Cardiac muscle cell (in vitro differentiated cells and primary cell): ENCODE data around the gene TSPAN31. TPM values are rescaled to one million over a fixed set of nuclear protein-coding genes. Genes with fewer than 3 reads are reported as not detected.
A peak's percentile ranks its signal among the peaks of the same experiment; 100 is the strongest.

Source experiments
- DNase-seq, 2 donors: peaks; one replicate each; pipeline versions ENCODE4 v3.0.0 to v3.0.0-alpha.2; 2010 to 2017; ENCODE audit warnings: low read depth in 1 of 2, low spot score in 1 of 2
- H3K27ac ChIP-seq: fragments of 200-600 bp; sonication (generic); 2 replicates; pipeline ENCODE4 v1.5.1; 2016
- H3K27me3 ChIP-seq: fragments of 200-600 bp; sonication (generic); 2 replicates; pipeline ENCODE4 v1.6.0; 2016; ENCODE audit warnings: control low read depth
- H3K36me3 ChIP-seq: fragments of 200-600 bp; sonication (generic); 2 replicates; pipeline ENCODE4 v1.5.1; 2016; ENCODE audit warnings: control low read depth
- H3K4me1 ChIP-seq: fragments of 200-600 bp; sonication (generic); 2 replicates; pipeline ENCODE4 v1.8.1; 2017; ENCODE audit warnings: low read depth, mild to moderate bottlenecking, mixed run types
- H3K4me3 ChIP-seq: fragments of 200-600 bp; sonication (generic); 2 replicates; pipeline ENCODE4 v1.5.1; 2016; ENCODE audit warnings: mild to moderate bottlenecking
- H3K9me3 ChIP-seq: fragments of 200-600 bp; sonication (generic); 2 replicates; pipeline ENCODE4 v1.5.1; 2017; ENCODE audit warnings: low read depth, mild to moderate bottlenecking, control low read depth
- polyA plus RNA-seq: library from polyadenylated mRNA; unstranded; fragments of >200 nt; fragmentation: Nextera tagmentation; extraction: Ambion mirVana; gene quantifications from 2 replicates; pipeline ENCODE4 v1.2.1, GENCODE V29; 2016
- total RNA-seq: library from RNA; depleted of rRNA; stranded (reverse); fragments of >200 nt; gene quantifications from 2 replicates; pipeline ENCODE4 v1.2.3, GENCODE V29; 2016
- TF ChIP-seq, protein P1 (sequence below): IDR thresholded peaks from 2 replicates; pipeline ENCODE4 v1.5.1; 2012; ENCODE audit warnings: low read depth, mild to moderate bottlenecking, low read length

The TSPAN31 gene
- total and polyA plus RNA-seq, 2 experiments from 2014 or later, result 65.9 to 66.3 TPM

- Histone ChIP-seq H3K4me1 (peaks cover 5% of the 10 kb centered on the region), H3K36me3 (no peaks in the 10 kb centered on the region), H3K4me3 (peak overlapping the region; percentile 24), H3K9me3 (no peaks in the 10 kb centered on the region), H3K27ac (no peak overlapping the region), H3K27me3 (peaks cover 100% of the 10 kb centered on the region)
- TF ChIP-seq, protein P1, sequence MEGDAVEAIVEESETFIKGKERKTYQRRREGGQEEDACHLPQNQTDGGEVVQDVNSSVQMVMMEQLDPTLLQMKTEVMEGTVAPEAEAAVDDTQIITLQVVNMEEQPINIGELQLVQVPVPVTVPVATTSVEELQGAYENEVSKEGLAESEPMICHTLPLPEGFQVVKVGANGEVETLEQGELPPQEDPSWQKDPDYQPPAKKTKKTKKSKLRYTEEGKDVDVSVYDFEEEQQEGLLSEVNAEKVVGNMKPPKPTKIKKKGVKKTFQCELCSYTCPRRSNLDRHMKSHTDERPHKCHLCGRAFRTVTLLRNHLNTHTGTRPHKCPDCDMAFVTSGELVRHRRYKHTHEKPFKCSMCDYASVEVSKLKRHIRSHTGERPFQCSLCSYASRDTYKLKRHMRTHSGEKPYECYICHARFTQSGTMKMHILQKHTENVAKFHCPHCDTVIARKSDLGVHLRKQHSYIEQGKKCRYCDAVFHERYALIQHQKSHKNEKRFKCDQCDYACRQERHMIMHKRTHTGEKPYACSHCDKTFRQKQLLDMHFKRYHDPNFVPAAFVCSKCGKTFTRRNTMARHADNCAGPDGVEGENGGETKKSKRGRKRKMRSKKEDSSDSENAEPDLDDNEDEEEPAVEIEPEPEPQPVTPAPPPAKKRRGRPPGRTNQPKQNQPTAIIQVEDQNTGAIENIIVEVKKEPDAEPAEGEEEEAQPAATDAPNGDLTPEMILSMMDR, result peak; percentile 37
- DNase-seq, result peak; percentile 21 to 43
Measured at GRCh38 chr12:57737467-57738460, 7.1 kb upstream of the TSPAN31 start.

DNA sequence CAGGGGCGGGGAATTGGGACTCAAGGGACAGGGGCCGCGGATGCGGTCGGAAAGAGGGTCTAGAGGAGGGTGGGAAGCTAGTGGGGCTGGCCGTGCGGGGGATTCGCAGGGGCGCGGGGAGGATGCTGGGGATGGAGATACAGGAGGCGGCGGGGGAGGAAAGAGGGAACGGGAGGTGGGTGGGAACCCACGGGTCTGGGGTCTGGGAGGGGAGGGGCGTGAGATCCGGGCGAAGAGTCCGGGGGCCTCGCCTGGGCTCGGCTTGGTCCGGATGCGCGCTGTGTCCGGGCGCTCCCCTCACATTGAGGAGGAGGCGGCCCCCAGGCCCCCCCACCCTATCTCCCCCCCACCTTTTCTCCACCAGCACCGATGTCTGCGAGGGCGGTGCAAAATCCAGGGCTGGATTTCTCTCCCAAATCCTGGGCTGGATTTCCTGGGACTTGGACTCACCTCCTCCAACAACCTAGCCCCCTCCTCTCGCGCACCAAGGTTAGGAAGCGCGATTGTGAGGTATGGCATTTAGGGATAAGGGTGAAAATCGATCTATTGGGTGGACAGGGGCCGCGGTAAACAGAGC, 6.1 kb upstream of the TSPAN31 start, which contains the start of gene AGAP2:
AGAP2 (minus strand) TSS at position 82 of the 577 bp plus-strand sequence. CDS start 496 bp downstream, outside the sequence.
- H3K4me1 ChIP-seq, result peaks cover 5% of the 10 kb centered on the region
- TF ChIP-seq, protein P1, result no peak
- H3K4me3 ChIP-seq, result peak within 1 kb of the TSS; percentile 24
- no peaks in the 10 kb centered on the region for H3K9me3 ChIP-seq
- H3K36me3 ChIP-seq, result no peaks in the 10 kb centered on the region
- DNase-seq, result peak; percentile 21 to 48
- H3K27me3 ChIP-seq, result peaks cover 98% of the 10 kb centered on the region
- H3K27ac ChIP-seq, result no peak within 1 kb of the TSS

DNA sequence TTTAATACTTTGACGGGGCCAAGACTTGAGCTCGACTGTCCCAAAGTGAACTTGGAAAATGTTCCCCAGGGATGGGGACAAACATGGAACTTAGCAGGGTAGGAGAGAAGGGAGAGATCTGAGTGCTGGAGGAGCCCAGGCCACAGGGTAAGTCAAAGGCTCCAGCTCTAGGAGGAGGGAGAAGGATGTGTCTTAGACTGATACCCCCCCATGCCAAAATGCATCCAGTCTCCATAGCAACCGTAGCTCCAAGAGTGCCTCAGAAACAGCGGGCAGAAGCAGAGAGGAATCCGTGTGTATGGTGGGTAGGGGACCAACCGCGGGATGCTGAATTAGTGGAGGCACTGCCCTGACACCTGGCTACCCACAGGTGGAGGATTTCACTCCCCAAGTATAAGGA, 5.5 kb upstream of the TSPAN31 start:
- DNase-seq, result no peak
- Histone ChIP-seq H3K4me3 (no peak overlapping the region), H3K9me3 (no peaks in the 10 kb centered on the region), H3K27ac (no peak overlapping the region), H3K36me3 (no peaks in the 10 kb centered on the region), H3K27me3 (peaks cover 91% of the 10 kb centered on the region), H3K4me1 (peaks cover 5% of the 10 kb centered on the region)
- TF ChIP-seq, protein P1, result no peak

GRCh38 chr12:57739914-57740538, 4.8 kb upstream of the TSPAN31 start:
- Histone ChIP-seq H3K27ac (no peak overlapping the region), H3K4me1 (peaks cover 5% of the 10 kb centered on the region), H3K27me3 (peaks cover 85% of the 10 kb centered on the region), H3K9me3 (no peaks in the 10 kb centered on the region), H3K36me3 (no peaks in the 10 kb centered on the region), H3K4me3 (no peak overlapping the region)
- TF ChIP-seq, protein P1, result no peak
- DNase-seq, result no peak

DNA sequence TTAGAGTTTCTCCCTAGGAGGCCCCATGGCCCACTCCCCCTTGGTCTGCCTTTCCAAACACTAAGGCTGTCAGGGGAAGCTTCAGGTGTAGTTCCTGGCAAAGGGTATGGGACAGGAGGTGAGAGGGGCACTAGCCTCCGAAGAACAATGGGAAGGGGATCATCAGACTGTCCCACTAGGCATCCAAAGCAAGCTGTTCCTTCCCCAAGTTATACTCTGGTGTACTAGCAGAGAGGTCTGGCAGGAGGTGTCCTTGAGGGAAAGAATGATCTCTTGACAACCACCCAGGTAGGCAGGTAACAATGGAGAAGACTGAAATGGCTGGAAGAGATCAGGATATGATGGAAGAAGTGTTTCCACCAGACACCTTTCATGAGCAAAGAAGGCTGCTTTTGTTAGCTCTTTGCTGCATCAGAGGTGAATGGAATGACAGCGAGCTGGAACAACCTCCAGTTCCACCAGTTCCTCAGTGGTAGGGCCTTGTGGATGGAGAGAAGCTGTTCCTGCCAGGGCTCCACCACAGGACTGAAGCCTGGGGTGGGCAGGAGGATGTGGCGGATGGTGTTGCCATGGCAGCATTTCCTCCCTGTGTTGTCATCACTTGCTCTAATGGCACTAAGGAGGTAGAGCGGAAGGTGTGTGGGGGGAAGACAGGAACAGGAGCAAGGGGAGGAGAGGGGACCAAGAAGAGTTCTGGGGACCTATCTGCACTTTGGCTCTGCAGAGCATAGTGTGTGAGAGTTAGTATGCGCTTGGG, 4.0 kb upstream of the TSPAN31 start:
- TF ChIP-seq, protein P1, result no peak
- H3K4me3 ChIP-seq, result no peak overlapping the region
- H3K27me3 ChIP-seq, result peaks cover 77% of the 10 kb centered on the region
- no peak overlapping the region for H3K27ac ChIP-seq
- H3K4me1 ChIP-seq, result peaks cover 5% of the 10 kb centered on the region
- no peak for DNase-seq
- H3K36me3 ChIP-seq, result no peaks in the 10 kb centered on the region
- no peaks in the 10 kb centered on the region for H3K9me3 ChIP-seq
